ENCODE measurements around the gene TUBAL3.

DNA sequence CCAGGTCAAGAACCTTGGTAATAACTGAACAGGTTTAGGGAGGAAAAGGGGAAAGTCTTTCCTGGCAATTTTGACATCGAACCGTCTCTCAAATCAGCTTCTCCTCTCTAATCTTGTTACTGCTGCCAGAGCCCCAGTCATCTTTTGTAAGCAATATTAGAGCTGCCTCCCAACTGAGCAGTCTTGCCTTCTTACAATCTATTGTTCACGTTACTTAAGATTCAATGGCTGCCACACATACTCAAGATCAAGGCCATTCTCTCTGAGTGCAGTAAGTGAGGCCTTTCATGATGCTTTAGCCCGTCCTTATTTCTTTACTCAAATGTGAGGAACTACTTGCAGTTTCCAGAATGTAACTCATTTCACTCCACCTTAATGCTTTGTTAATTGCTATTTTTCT is 20.1 kb upstream of the TUBAL3 start:
- TF ChIP-seq, protein P1, sequence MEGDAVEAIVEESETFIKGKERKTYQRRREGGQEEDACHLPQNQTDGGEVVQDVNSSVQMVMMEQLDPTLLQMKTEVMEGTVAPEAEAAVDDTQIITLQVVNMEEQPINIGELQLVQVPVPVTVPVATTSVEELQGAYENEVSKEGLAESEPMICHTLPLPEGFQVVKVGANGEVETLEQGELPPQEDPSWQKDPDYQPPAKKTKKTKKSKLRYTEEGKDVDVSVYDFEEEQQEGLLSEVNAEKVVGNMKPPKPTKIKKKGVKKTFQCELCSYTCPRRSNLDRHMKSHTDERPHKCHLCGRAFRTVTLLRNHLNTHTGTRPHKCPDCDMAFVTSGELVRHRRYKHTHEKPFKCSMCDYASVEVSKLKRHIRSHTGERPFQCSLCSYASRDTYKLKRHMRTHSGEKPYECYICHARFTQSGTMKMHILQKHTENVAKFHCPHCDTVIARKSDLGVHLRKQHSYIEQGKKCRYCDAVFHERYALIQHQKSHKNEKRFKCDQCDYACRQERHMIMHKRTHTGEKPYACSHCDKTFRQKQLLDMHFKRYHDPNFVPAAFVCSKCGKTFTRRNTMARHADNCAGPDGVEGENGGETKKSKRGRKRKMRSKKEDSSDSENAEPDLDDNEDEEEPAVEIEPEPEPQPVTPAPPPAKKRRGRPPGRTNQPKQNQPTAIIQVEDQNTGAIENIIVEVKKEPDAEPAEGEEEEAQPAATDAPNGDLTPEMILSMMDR (IDR thresholded peaks at IDR 0.05) = no peak
- TF ChIP-seq POLR2AphosphoS5 (IDR thresholded peaks at IDR 0.05; ENCODE audit: low read depth, low read length) (no peak), SIN3A (IDR thresholded peaks at IDR 0.05; ENCODE audit: borderline replicate concordance, insufficient read depth, low read depth, low read length) (no peak), TCF7L2 (IDR thresholded peaks at IDR 0.05; ENCODE audit: low read depth, low read length) (no peak)
- TF ChIP-seq, protein P2, sequence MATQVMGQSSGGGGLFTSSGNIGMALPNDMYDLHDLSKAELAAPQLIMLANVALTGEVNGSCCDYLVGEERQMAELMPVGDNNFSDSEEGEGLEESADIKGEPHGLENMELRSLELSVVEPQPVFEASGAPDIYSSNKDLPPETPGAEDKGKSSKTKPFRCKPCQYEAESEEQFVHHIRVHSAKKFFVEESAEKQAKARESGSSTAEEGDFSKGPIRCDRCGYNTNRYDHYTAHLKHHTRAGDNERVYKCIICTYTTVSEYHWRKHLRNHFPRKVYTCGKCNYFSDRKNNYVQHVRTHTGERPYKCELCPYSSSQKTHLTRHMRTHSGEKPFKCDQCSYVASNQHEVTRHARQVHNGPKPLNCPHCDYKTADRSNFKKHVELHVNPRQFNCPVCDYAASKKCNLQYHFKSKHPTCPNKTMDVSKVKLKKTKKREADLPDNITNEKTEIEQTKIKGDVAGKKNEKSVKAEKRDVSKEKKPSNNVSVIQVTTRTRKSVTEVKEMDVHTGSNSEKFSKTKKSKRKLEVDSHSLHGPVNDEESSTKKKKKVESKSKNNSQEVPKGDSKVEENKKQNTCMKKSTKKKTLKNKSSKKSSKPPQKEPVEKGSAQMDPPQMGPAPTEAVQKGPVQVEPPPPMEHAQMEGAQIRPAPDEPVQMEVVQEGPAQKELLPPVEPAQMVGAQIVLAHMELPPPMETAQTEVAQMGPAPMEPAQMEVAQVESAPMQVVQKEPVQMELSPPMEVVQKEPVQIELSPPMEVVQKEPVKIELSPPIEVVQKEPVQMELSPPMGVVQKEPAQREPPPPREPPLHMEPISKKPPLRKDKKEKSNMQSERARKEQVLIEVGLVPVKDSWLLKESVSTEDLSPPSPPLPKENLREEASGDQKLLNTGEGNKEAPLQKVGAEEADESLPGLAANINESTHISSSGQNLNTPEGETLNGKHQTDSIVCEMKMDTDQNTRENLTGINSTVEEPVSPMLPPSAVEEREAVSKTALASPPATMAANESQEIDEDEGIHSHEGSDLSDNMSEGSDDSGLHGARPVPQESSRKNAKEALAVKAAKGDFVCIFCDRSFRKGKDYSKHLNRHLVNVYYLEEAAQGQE (IDR thresholded peaks at IDR 0.05; ENCODE audit: insufficient read depth in 1 of 2, low read depth in 2 of 2, low read length in 1 of 2) = no peak

Measured in Panc1 (cell line).